Measurements from ENCODE around the gene DDX28.
"Not testable (repeated sequence)": the region's sequence is repeated elsewhere in the genome, so short reads cannot be mapped to it uniquely, and the experiment has no call there.

The DDX28 gene

DNA sequence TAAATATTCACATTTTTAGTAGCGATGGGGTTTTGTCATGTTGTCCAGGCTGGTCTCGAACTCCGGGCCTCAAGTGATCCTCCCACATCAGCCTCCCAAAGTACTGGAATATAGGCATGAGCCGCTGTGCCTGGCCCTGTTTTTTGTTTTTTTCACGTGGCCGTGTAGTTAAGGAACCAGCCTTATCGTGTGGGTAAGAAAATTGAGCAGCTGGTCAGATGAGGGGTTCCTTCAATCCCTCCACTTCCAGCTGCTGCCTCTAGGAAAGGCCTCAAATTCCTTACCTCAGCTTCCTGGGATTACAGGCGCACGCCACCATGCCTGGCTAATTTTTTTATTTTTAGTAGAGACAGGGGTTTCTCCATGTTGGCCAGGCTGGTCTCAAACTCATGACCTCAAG is 17.8 kb downstream of the DDX28 start:
- no peak overlapping the region for H3K4me3 ChIP-seq (ENCODE audit: low read depth, low read length)
- TF ChIP-seq, protein P1, sequence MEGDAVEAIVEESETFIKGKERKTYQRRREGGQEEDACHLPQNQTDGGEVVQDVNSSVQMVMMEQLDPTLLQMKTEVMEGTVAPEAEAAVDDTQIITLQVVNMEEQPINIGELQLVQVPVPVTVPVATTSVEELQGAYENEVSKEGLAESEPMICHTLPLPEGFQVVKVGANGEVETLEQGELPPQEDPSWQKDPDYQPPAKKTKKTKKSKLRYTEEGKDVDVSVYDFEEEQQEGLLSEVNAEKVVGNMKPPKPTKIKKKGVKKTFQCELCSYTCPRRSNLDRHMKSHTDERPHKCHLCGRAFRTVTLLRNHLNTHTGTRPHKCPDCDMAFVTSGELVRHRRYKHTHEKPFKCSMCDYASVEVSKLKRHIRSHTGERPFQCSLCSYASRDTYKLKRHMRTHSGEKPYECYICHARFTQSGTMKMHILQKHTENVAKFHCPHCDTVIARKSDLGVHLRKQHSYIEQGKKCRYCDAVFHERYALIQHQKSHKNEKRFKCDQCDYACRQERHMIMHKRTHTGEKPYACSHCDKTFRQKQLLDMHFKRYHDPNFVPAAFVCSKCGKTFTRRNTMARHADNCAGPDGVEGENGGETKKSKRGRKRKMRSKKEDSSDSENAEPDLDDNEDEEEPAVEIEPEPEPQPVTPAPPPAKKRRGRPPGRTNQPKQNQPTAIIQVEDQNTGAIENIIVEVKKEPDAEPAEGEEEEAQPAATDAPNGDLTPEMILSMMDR (IDR thresholded peaks at IDR 0.05; ENCODE audit: insufficient read depth, low read depth, low read length, missing control alignments): no peak
- no peak for DNase-seq (ENCODE audit: low read depth)

DNA sequence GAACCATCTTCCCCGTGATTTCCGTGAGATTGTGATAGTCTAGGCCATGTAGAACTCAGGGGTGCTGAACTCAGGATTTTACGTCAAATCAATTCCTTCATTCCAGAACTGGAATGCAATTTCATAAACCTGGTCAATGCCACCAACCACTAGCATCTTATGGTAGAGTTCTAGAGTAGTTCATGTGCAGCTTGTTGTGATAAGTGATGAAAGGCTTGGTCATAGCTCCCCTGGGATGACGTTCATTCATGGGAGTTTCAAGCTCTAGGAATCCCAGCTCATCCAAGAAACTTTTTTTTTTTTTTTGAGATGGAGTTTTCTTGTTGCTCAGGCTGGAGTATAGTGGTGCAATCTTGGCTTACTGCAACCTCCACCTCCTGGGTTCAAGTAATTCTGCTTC is 20.0 kb downstream of the DDX28 start:
- H3K4me3 ChIP-seq (ENCODE audit: low read depth, low read length): no peak overlapping the region
- TF ChIP-seq, protein P1 (IDR thresholded peaks at IDR 0.05; ENCODE audit: insufficient read depth, low read depth, low read length, missing control alignments): no peak
- no peak for DNase-seq (ENCODE audit: low read depth)

DNA sequence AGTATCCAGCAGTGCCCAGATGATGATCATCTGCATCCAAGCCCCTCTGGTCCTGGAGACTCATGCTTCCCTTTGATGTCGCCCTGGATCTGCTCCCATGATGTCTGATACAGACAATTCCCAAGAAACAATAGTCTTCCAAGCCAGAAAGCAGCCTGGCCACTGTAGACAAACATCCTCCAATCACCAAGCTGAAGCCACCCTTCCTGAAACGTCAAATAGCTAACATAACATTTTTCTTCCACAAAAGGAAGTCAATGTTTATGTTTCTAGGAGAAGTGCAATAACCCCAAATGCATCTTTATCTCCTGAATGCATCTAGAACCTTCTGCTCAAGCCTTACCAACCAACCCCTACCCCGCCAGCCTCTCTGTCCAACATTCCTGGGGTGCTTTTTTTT is 22.6 kb downstream of the DDX28 start:
- no peak overlapping the region for H3K4me3 ChIP-seq (ENCODE audit: low read depth, low read length)
- TF ChIP-seq, protein P1 (IDR thresholded peaks at IDR 0.05; ENCODE audit: insufficient read depth, low read depth, low read length, missing control alignments): no peak
- no peak for DNase-seq (ENCODE audit: low read depth)

DNA sequence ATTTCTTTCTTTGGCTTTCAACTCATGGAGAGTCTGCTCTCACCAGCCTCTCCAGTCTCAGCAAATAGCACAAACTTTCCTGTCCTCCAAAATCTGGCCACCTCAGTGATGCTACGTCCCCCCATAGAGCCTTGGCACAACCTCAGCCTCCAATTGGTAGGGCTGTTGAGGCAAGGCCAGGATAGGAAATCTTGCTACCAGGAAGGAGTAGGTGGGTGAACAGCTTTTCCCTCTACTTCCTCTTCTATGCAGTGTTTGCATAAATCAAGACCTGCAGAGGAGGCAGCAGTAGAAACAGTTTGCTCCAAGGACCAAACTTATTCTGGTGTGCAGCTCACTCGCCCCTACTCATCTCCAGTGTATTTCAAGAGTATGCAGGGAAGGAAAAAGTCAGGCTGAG is 23.0 kb downstream of the DDX28 start:
- no peak for DNase-seq (ENCODE audit: low read depth)
- TF ChIP-seq, protein P1 (IDR thresholded peaks at IDR 0.05; ENCODE audit: insufficient read depth, low read depth, low read length, missing control alignments): no peak
- H3K4me3 ChIP-seq (ENCODE audit: low read depth, low read length): peak overlapping the region; percentile 26

DNA sequence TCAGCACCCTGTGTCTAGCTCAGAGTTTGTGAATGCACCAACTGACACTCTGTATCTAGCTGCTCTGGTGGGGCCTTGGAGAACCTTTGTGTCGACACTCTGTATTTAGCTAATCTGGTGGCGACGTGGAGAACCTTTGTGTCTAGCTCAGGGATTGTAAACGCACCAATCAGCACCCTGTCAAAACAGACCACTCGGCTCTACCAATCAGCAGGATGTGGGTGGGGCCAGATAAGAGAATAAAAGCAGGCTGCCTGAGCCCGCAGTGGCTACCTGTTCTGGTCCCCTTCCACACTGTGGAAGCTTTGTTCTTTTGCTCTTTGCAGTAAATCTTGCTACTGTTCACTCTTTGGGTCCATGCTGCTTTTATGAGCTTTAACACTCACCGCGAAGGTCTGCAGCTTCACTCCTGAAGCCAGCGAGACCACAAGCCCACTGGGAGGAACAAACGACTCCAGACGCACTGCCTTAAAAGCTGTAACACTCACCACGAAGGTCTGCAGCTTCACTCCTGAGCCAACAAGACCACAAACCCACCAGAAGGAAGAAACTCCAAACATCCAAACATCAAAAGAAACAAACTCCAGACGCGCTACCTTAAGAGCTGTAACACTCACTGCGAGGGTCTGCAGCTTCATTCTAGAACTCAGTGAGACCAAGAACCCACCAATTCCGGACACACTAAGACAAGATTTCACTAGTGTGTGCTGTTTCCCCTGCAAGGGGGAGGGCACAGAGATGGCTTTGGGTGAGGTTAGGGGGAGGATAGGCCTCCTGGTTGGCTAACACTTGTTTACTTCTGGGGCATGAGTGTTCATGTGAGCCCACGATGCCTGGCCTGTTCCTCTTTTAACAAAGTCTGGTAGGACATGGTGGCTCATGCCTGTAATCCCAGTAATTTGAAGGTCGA is 24.0 kb downstream of the DDX28 start, which contains the start of gene DPEP2:
DPEP2 (minus strand) TSS at position 706 of the 910 bp plus-strand sequence. CDS start 6,272 bp downstream, outside the sequence.
- H3K4me3 ChIP-seq (ENCODE audit: low read depth, low read length): peak within 1 kb of the TSS; percentile 26
- peak; percentile 48 for DNase-seq (ENCODE audit: low read depth)

DNA sequence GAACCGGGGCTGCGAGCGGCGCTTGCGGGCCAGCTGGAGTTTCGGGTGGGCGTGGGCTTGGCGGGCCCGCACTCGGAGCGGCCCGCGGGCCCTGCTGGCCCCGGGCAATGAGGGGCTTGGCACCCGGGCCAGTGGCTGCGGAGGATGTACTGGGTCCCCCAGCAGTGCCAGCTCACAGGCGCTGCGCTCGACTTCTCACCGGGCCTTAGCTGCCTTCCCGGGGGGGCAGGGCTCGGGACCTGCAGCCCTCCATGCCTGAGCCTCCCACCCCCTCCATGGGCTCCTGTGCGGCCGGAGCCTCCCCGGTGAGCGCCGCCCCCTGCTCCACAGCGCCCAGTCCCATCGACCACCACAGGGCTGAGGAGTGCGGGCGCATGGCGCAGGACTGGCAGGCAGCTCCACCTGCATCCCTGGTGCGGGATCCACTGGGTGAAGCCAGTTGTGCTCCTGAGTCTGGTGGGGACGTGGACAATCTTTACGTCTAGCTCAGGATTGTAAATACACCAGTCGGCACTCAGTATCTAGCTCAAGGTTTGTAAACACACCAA is 24.7 kb downstream of the DDX28 start:
- DNase-seq (ENCODE audit: low read depth); H3K4me3 ChIP-seq (ENCODE audit: low read depth, low read length): not testable (repeated sequence)

DNA sequence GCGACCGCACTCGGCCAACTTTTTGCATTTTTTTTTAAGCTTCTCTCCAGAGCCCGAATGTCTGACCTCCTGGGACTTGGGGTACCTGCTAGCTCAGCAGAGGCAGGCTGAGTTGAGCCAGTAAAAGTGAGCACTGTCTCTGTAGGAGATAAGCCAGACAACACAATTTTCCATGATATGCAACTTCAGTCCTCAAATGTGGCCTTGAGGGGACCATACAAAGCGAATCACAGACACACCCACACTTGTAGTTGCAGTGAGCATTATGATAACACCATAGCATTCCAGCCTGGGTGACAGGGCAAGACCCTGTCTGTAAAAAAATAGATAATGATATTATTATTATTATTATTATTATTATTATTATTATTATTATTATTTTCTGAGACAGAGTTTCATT is 26.4 kb downstream of the DDX28 start:
- H3K4me3 ChIP-seq (ENCODE audit: low read depth, low read length): no peak overlapping the region
- TF ChIP-seq, protein P1 (IDR thresholded peaks at IDR 0.05; ENCODE audit: insufficient read depth, low read depth, low read length, missing control alignments): no peak
- no peak for DNase-seq (ENCODE audit: low read depth)

DNA sequence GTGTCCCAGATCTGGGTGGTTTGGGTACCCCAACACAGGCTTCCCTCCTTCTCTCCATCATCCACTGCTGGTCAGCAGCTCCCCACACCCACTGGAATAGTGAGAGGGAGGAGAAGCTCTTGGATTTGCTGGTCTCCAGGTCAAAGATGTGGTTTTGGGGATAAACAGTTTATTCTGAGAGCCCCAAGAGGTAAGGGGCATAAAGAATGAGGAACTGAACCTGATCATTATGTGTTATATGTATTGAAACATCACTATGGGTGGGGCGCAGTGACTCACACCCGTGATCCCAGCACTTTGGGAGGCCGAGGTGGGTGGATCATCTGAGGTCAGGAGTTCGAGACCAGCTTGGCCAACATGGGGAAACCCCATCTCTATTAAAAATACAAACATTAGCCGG is 27.6 kb downstream of the DDX28 start:
- DNase-seq (ENCODE audit: low read depth): peak; percentile 58
- H3K4me3 ChIP-seq (ENCODE audit: low read depth, low read length): no peak overlapping the region
- TF ChIP-seq, protein P1 (IDR thresholded peaks at IDR 0.05; ENCODE audit: insufficient read depth, low read depth, low read length, missing control alignments): no peak

DNA sequence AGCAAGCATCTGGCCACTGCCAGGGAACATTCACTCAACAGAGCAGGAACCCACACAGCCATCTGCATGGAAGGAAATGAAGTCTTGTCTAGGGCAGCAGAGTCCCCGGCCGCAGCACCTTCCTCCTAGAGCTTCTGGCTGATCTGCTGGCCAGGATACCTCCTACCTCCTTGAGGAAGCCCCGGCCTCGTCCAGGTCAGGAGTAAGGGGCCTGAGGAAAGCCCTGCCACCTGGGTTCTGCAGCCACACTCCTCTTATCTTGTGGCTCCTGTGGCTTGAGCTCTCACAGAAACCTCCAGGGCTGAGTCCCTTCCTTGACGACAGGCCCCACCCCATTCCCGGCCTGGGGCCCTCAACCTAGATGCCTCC is 29.0 kb downstream of the DDX28 start:
- H3K4me3 ChIP-seq (ENCODE audit: low read depth, low read length); DNase-seq (ENCODE audit: low read depth): not testable (repeated sequence)

All from GM12865 (cell line).